Chondrocyte (in vitro differentiated cells): ENCODE results near the gene FGF10. TPM values are rescaled to one million over a fixed set of nuclear protein-coding genes. Genes with fewer than 3 reads are reported as not detected.

Source experiments
- DNase-seq: peaks from one replicate; pipeline ENCODE4 v3.0.0; 2021; ENCODE audit warnings: mixed read lengths, low spot score
- H3K27ac Mint-ChIP-seq: one replicate; pipeline ENCODE4 v1.8.0; 2021; ENCODE audit warnings: mild to moderate bottlenecking, moderate library complexity, mixed read lengths; ENCODE audit not compliant: unreplicated experiment
- H3K27me3 Mint-ChIP-seq: 2 replicates; pipeline ENCODE4 v1.8.0; 2021; ENCODE audit warnings: low read depth, mixed read lengths
- H3K36me3 Mint-ChIP-seq: 2 replicates; pipeline ENCODE4 v1.8.0; 2021; ENCODE audit warnings: low read depth, mixed read lengths
- H3K4me1 Mint-ChIP-seq: 2 replicates; pipeline ENCODE4 v1.8.0; 2021; ENCODE audit warnings: low read depth, mild to moderate bottlenecking, mixed read lengths
- H3K4me3 Mint-ChIP-seq: one replicate; pipeline ENCODE4 v1.8.0; 2021; ENCODE audit warnings: mild to moderate bottlenecking, moderate library complexity, mixed read lengths; ENCODE audit not compliant: unreplicated experiment
- H3K9me3 Mint-ChIP-seq: 2 replicates; pipeline ENCODE4 v1.8.0; 2021; ENCODE audit warnings: low read depth, mixed read lengths
- total RNA-seq: library from RNA; stranded (reverse); gene quantifications from 3 replicates; pipeline ENCODE4 v1.2.1, GENCODE V29; 2021
- TF ChIP-seq, protein P1 (sequence below): fragments of 200-600 bp; sonication (generic); IDR thresholded peaks from 2 replicates; pipeline ENCODE4 v1.5.0; 2021; ENCODE audit warnings: antibody characterized with exemption, mild to moderate bottlenecking, moderate library complexity

Gene FGF10
- total RNA-seq, 1 donor from 2014 or later = not detected

- H3K27ac Mint-ChIP-seq = no peak overlapping the region
- H3K4me1 Mint-ChIP-seq = no peaks in the 10 kb centered on the region
- no peak overlapping the region for H3K4me3 Mint-ChIP-seq
- no peak for DNase-seq
- peaks cover 3% of the 10 kb centered on the region for H3K27me3 Mint-ChIP-seq
- no peaks in the 10 kb centered on the region for H3K9me3 Mint-ChIP-seq
- TF ChIP-seq, protein P1, sequence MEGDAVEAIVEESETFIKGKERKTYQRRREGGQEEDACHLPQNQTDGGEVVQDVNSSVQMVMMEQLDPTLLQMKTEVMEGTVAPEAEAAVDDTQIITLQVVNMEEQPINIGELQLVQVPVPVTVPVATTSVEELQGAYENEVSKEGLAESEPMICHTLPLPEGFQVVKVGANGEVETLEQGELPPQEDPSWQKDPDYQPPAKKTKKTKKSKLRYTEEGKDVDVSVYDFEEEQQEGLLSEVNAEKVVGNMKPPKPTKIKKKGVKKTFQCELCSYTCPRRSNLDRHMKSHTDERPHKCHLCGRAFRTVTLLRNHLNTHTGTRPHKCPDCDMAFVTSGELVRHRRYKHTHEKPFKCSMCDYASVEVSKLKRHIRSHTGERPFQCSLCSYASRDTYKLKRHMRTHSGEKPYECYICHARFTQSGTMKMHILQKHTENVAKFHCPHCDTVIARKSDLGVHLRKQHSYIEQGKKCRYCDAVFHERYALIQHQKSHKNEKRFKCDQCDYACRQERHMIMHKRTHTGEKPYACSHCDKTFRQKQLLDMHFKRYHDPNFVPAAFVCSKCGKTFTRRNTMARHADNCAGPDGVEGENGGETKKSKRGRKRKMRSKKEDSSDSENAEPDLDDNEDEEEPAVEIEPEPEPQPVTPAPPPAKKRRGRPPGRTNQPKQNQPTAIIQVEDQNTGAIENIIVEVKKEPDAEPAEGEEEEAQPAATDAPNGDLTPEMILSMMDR = no peak
- no peaks in the 10 kb centered on the region for H3K36me3 Mint-ChIP-seq
Measured at GRCh38 chr5:44257653-44258365, 131.4 kb downstream of the FGF10 start.

DNA sequence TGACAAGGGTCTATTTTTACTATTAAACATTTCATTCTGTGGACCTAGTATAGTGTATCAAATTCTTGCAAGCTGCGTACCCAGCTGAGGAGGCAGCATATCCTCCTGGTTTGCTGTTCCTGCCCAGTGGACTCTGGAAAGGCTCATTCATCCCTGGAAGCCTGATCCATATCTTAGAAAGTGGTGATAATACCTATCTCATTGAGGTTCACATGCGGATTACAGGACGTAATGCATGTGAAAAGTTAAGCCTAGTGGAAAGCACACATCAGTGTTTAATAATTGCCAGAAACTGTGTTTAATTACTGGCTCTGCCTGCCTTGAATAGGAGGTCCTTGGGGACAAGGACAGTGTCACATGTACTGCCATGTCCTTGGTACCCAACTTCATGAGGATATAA lies 132.0 kb downstream of the FGF10 start:
- TF ChIP-seq, protein P1 = no peak
- Mint-ChIP-seq H3K36me3 (no peaks in the 10 kb centered on the region), H3K4me3 (no peak overlapping the region), H3K27me3 (peaks cover 1% of the 10 kb centered on the region), H3K27ac (no peak overlapping the region), H3K4me1 (no peaks in the 10 kb centered on the region), H3K9me3 (no peaks in the 10 kb centered on the region)
- DNase-seq = no peak
